GM21367 (cell line): Measurements from ENCODE around the gene GPNMB.

Experiments
- ATAC-seq: cut with Tn5 transposase; IDR thresholded peaks from one replicate; pipeline ENCODE4 v1.9.1; 2021; ENCODE audit not compliant: unreplicated experiment

GPNMB gene

DNA sequence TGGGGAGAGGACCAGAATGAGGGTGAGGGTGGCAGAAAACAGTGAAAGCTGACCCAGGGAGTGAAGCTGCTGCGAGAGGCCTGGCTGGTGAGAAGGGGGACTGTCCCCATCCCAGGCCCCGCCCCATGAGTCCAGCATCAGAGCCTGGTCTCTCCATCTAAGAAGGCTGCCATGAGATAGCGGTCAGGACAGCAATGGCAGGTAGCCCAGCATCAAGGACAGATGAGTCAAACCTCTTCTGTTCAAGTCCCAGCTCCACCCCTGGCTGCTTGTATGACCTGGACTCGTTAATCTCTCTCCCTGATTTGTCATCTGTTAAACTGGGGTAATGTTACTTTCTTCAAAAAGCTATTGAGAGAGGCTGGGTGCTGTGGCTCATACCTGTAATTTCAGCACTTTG, 22.2 kb downstream of the GPNMB start:
- no peak for ATAC-seq

DNA sequence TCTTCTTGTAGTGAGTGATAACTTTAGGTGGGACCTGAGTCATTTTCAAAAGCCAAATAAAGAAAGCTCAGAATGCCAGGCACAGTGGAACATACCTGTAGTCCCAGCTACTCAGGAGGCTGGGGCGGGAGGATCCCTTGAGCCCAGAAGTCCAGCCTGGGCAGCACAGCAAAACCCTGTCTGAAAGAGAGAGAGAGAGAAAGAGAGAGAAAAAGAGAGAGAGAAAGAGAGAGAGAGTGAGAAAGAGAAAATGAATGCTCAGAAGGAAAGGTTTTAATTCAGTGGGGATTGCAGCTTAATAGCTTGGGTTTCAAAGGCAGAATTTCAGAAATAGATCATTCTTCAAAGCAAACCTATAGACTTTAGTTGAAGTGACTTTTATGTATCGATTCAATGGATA, 25.7 kb downstream of the GPNMB start:
- no peak for ATAC-seq

DNA sequence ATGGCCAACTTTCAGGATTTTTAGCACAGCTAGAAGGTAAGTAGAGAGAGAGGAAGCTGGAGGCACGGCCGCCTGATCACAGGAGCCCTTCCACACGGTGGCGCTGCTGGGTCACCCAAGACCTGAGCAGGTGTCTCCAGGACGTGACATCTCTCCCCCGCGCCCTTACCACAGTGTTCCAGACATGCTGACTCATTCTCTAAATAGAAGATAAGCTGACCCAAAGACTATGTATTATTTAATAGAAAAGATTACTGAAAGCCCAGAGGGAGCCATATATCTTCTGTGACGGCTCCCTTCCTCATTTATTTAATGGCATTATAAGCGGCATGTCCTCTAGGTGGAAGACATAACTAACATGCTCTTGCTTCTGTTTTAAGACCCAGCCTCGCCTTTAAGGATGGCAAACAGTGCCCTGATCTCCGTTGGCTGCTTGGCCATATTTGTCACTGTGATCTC, 26.6 kb downstream of the GPNMB start:
- ATAC-seq: peak; percentile 97

DNA sequence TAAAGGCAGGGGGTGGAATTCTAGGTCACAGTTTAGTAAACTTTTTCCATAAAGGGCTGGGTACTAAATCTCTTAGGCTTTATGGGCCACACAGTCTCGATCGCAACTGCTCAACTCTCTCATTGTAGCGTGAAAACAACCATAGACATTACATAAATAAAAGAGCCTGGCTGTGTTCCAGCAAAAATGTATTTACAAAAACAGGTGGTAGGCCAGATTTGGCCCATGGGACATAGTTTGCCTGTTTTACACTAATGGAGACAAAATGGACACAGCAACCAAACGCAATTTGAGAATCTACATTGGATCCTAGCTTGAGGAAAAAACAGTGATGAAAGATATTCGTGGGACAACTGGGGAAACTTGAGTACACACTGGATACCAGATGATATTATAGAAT, 29.3 kb downstream of the GPNMB start:
- ATAC-seq: no peak

DNA sequence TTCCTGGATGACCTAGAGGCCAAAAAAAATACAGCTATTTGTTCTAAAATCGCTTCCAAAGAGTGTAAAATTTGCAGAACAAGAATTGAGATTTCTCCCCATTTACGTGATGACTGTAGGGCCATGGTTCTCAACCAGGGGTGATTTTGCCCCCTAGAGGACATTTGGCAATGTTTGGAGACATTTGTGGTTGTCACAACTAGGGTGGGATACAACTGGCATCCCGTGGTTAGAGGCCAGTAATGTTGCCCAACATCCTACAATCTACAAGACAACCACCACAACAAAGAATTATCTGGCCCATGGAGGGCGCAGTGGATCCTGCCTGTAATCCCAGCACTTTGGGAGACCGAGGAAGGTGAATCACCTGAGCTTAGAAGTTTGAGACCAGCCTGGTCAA, 29.8 kb downstream of the GPNMB start:
- ATAC-seq: no peak

DNA sequence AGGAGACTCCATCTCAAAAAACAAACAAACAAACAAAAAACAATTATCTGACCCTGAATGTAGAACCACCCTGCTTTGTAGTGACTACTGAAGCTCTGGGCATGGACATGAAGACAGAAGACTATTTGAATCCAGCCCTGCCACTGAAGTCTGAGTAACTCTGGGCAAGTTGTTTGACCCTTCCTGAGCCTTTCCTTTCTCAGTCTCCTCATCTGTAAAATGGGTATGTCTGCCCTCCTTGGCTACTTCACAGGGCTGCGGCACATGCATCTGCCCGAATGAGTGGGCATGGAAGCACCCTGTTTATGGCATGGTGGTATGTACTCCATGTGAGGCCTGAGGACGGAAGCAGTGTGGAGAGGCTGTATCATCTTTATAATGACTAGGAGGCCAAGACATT, 30.4 kb downstream of the GPNMB start:
- ATAC-seq: no peak

DNA sequence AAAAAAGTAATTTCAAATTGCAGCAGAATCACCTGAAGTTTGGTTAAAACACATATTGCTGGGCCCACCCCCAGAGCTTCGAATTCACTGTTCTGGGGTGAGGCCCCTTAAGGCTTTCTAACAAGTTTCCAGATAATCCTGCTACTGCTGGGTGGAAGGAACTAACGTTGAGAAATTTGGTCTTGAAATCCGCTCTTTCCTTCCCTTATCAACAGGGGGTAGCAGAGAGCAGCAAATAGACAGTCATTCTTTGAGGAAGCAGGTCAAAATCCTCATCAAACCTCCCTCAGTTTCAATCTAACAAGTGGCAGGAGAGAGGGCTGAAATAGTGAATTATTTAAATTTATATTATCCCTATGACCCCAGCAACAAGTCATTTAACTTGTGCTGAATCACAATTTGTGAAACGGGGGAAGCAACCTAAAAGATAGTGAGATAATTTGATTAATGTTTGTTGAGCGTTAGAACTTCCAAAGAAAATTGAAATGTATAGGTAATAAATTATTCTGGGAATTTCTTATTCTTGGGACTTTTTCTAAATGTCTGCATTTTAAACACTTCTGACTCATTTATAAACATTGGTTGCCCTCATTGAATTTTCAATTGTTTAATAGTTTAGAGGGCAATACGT, 30.9 kb downstream of the GPNMB start:
- ATAC-seq: no peak

DNA sequence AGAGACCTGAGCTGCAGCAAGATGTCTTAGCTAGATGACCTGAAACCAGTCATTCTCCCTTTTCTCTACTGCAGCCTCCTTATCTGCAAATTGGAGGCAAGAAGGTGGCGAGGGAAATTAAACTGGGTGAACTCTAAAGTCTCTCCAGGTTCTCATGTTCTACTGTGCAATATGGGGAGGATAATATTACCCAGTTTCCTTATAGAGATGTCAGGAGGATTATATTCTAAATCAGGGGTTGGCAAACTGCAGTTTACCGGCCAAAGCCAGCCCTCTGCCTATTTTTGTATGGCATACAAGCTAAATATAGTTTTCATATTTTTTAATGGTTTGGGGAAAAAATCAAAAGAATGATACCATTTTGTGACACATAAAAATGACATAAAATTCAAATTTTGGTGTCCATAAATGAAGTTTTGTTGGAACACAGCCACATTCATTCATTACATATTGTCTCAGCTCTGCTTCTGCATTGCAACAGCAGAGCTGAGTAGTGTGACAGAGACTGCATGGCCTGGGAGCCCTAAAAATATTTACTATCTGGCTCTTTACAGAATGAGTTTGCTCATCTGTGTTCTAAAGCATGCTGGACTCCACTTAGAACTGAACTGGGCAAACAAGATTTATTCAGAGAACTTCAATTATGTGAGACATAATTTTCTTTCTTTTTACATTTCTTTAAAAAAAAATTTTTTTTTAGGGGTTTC, 33.4 kb downstream of the GPNMB start:
- no peak for ATAC-seq

DNA sequence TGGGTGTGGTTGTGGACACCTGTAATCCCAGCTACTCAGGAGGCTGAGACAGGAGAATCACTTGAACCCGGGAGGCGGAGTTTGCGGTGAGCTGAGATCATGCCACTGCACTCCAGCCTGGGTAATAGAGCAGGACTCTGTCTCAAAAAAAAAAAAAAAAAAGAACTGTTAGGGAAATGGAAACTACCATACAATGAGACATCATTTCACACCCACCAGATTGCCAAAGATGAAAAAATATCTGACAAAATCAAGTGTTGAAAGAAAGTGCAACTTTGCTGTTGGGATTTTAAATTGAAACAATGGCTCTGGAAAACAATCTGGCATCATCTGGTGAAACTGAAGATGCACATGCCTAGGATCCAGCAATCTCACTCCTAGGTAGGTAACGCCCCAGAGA, 36.5 kb downstream of the GPNMB start:
- ATAC-seq: no peak

DNA sequence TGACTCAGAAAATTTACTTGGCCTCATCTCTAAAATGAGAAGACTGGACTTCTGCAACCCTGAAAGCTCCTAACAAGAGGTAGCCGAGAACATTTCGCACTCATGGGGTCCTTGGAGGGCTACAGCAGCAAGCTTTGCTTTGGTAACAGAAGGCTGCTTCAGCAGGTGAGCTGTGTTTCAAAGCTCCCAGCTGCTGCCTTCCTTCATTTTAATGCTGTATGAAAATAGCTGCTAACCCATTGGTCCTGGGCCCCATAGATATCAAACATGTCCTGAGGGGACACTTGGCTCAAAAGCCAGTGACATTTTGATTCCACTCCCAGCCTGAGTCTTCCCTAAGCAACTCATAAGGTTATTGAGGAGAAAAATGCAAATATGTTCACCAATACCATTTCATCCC, 38.3 kb downstream of the GPNMB start:
- no peak for ATAC-seq

DNA sequence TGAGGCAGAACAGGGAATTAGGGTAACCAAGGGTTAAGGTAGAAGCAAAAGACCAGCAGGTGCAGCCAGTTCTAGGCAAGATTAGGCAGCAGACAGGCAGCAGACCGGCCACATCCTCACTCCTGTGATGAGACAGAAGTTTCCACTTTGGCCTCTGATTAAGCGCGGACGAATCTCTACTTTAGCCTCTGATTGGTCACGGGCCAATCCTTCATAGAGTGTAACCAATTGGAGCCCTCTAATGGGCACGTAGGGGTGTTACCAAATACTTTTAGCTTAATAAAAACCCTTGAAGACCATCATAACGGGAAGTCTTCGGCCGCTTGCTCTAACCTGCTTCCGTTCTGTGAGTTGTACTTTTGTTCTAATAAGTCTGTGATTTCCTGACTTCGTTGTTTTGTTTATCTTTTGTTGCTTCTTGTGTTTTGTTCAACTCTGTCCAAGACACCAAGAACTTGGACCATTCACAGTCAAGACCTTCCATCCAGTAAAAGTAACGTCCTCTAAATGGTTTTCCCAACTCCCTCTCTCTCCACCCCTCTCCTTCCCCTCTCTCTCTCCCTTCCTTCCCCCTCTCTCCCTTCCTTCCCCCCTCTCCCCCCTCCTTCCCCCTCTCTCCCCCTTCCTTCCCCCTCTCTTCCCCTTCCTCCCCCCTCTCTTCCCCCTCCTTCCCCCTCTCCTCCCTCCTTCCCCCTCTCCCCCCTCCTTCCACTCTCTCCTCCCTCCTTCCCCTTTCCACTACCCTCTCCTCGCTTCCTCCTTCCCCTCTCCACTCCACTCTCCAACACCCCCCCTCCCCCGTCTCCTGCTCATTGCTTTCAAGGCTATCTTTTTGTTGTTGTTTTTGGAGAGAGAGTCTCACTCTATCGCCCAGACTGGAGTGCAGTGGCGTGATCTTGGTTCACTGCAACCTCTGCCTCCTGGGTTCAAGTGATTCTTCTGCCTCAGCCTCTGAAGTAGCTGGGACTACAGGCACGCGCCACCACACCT, 39.4 kb downstream of the GPNMB start:
- no peak for ATAC-seq

DNA sequence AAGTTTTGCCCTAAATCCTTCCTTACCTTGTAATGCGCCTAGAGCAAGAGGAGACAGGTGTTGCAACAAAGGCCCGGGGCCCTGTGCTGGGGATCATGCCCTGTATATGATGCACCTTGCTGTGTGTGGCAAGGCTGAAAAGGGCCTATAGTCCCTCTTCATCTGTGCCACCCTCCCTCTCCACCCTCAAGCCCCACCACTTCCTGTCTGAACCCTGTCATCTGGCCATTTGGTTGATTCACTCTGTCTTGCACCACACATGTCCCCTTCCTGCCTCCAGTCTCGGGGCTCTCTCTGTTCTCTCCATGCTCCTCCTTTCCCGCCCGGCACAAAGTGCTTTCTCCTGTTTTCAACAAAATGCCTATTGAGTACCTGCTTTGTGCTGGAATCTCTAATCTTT, 41.0 kb downstream of the GPNMB start:
- no peak for ATAC-seq

DNA sequence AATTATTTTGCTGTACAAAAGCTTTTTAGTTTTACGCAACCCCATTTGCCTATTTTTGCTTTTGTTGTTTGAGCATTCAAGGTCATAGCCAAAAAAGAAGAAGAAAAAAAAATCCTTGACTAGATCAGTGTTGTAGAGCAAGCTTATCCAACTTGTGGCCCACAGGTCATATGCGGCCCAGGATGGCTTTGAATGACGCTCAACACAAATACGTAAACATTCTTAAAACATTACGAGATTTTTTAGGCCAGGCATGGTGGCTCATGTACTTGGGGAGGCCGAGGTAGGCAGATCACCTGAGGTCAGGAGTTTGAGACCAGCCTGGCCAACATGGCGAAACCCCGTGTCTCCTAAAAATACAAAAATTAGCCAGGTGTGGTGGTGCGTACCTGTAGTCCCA, 44.4 kb downstream of the GPNMB start:
- no peak for ATAC-seq

DNA sequence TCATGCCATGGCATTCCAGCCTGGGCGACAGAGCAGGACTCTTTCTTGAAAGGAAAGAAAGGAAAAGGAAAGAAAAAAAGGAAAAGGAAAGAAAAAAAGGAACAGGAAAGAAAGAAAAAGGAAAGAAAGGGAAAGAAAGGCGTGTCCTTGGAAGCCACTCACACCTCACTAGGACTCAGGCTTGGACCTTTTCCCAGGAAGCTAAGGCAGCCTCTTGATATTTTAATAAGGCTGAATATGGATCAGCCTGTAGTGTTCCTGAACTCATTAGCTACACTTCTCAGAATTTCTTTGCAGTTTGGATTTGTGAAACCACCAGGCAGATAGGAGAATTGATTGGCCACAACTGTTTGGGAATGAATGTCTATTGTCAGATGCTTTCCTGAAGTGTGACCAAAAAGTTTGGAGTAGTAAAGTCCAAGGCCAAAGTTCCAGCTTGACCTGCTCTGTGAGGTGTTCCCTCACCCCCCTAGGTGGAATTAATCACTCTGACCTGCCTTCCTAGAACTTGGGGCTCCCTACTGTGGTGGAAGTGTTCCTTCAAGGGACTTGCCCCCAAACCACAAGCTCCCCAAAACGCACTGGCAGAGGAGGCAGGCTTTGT, 45.5 kb downstream of the GPNMB start:
- ATAC-seq: no peak

DNA sequence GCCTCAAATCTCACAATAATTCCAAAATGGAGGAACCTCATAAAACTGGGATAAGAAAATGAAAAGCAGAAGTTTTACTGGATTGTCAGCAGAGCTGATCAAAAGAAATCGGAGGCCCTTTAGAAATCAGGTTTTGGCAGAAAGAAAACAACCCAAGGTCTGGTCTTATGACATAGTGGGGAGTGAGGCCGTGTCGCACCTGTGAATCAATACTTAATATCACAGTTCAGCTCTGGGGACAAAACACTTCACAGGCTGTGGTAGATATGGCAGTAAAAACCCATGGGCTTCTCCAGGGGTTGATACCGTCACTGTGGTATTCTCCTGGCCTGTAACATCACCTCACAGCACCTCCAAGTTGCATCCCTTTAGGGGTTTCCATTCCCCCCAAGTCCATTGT, 46.0 kb downstream of the GPNMB start:
- no peak for ATAC-seq

DNA sequence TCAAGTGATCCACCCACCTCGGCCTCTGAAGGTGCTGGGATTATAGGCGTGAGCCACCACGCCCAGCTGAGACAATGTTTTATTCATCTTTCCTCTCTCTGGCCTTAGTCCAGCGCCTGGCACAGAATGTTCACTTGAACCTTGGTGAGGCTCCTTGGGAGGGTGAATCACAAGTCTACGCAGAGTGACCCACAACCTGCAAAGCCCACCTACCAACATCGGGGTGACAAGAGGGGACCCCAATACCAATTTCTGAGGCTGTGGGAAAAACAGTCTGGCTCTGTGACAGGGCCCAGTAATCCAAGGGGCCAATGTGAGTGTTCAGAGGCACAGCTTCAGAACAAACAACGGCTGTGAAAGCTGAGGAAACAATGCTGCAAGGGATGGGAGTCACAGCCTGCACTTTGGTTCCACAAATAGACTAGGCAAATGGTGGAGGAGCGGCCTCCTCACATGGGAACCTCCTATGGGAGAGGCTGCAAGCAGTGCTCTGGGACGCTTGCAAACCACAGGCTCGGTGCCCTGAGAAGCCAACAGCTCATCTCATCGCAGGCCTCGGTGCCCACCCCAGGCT, 47.0 kb downstream of the GPNMB start:
- no peak for ATAC-seq

DNA sequence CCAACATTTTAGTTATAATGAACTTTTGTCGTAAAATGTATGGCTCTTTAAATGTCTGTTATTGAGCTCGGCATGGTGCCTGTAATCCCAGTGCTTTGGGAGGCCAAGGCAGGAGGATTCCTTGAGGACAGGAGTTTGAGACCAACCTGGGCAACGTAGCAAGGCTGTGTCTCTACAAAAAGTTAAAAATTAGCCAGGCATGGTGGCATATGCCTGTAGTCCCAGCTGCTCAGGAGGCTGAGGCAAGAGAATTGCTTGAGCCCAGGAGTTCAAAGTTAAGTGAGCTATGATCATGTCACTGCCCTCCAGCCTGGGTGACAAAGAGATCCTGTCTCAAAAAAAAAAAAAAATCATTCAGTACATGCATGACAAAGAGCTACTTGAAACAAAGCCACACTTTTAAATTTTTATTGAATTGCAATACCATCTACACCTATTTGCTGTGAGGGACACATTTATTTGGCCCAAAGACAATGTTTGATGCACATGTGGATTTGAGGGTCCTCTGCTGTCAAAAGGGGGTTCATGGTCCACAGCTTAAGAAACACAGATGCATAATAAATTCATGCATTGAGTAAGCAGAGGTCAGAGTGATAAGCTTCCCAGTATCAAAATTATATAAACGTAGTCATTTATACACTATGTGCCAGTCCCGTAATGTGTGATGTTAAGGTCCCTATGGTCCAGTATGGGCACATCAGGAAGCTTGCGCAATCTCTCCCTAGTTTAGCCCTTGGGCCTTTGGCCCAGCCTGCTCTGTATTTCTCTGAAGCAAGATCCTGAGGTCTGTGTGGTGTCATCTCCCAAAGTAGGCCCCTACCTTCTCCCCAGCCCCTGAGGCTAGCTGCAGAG, 48.2 kb downstream of the GPNMB start:
- no peak for ATAC-seq

DNA sequence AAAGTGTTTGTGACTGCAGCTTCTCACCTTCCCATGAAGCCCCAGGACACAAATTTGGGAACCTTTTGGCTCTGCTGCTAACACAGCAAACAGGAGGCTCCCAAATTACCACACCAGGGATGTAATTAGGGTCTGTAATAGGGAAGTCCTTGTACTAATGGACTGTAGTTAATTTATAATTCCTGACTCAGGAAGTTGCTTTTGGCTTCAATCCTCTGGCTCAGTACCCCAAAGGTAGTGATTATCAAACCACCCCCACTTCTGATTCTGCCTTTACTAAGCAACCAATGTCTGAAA, 48.8 kb downstream of the GPNMB start:
- ATAC-seq: no peak

DNA sequence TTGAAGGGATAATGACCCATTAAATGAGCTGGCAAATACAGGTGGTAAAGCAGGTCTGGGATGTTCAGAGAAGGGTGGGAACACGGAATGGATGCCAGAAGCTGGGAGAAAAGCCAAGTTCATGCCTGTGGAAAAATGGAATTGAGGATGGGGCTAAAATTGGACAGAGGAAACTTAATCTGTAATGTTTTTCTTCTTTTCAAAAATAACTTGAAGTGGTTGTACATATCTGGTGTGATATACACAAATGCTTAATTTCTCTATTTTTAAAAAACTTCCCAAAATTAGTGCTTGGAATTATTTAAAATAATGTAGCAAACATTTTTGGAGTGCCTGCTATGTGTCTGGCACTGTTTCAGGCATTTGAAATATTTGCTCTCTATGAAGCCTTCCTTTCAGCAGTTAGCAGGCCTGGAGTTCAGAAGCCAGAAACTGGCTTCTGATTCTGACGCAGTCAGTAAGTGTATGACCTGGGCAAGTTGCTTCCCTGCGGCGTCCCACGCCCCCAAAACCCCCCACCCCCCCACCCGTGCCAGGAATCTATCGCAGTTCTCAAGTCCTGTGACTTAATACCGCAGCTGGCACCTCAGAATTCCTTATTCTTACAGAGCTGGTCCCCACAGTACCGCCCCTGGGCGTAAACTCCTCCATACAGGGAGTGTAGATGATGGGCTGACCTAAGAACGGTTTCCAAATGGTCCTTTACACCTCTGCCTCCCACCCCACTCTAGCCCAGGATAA, 51.7 kb downstream of the GPNMB start:
- ATAC-seq: no peak
